ENCODE data around the gene ANKRD11. TPM values are rescaled to one million over a fixed set of nuclear protein-coding genes. Genes with fewer than 3 reads are reported as not detected.
"Not testable (repeated sequence)": the region's sequence is repeated elsewhere in the genome, so short reads cannot be mapped to it uniquely, and the experiment has no call there.

ANKRD11 gene
- total RNA-seq, 8 experiments from 2014 or later = 22.6 to 148 (median 52.5) TPM

DNA sequence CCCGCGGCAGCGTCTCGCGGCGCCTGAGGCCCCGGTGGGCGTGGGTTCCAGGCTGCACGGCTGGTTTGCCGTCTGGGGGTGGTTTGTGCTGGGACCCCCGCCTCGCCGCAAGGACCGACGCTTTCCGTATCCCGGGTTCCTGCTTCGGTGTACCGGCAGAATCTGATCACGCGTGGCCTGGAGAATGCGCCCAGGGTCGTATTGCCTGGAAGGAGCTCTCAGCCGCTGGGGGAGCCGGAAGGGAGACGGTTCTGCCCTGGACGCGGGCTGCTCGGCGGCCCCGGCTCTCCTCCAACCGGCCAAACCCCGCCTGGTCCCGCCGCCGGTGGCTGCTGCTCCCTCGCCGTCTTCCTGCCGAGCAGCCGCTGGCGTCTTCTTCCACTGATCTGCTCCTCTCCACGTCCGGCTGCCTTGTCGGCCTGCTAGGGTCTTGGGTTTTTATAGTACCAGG is 233.1 kb downstream of the ANKRD11 start:
- in situ Hi-C loops (cut with MboI; ENCODE audit: low pct_unique_long_range_greater_than_20kb in 2 of 9, low sequenced_read_pairs in 9 of 9, unreplicated experiment in 9 of 9) = no loop called here
- ATAC-seq (replicated peaks in 6 of 8) = peak; percentile 22 to 67 (median 53)
- Histone ChIP-seq H3K4me3 (peak overlapping the region in 4 of 5 donors; percentile 3 to 34 (median 20)), H3K4me1 (replicated peaks in 1 of 2) (no peaks in the 10 kb centered on the region), H3K27ac (no peak overlapping the region)
- 0 to 20% (median 0%) methylated on average over 1 to 3 of the region's 44 CpGs; no CpG with 5 or more reads in 7 of the 10 experiments for WGBS, 10 experiments

- peak; percentile 58 to 96 (median 91) for ATAC-seq (replicated peaks in 6 of 8)
- WGBS, 10 experiments = 0 to 53% (median 40%) methylated on average over 1 to 10 of the region's 57 CpGs; no CpG with 5 or more reads in 5 of the 10 experiments
- Histone ChIP-seq H3K4me3 (peak overlapping the region in 4 of 5 donors; percentile 3 to 34 (median 20)), H3K4me1 (replicated peaks in 1 of 2) (no peaks in the 10 kb centered on the region), H3K27ac (no peak overlapping the region)
- in situ Hi-C loops (cut with MboI; ENCODE audit: low pct_unique_long_range_greater_than_20kb in 2 of 9, low sequenced_read_pairs in 9 of 9, unreplicated experiment in 9 of 9) = no loop called here
These were observed 233.6 kb downstream of the ANKRD11 start for GRCh38 chr16:89256651-89257254.

DNA sequence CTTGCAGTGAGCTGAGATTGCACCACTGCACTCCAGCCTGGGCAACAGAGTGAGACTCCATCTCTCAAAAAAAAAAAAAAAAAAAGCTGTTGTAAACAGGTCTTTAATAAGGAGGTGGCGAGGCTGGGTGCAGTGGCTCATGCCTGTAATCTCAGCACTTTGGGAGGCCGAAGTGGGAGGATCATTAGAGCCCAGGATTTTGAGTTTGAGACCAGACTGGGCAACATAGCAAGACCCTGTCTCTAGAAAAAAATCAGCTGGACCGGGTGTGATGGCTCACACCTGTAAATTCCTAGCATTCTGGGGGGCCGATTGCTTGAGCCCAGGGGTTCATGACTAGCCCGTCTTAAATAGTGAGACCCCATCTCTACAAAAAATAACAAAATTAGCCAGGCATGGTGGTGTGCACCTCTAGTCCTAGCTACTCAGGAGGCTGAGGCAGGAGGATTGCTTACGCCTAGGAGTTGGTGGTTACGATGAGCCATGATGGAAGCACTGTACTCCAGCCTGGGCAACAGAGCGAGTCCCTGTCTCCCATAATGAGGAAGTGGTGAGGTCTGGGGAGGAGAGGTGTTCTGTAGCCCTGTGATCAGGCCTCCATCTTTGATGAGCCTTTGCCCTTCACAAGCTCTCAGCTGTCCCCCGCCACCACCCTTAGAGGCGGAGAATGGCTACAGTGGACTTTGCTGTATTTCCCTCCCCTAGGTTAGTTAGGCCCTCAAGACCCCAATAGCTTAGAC is 236.6 kb downstream of the ANKRD11 start:
- no peak for ATAC-seq (replicated peaks in 6 of 8)
- in situ Hi-C loops (cut with MboI; ENCODE audit: low pct_unique_long_range_greater_than_20kb in 2 of 9, low sequenced_read_pairs in 9 of 9, unreplicated experiment in 9 of 9) = no loop called here
- no peak overlapping the region for H3K4me3 ChIP-seq
- no peak overlapping the region for H3K27ac ChIP-seq
- no peaks in the 10 kb centered on the region for H3K4me1 ChIP-seq (replicated peaks in 1 of 2)
- WGBS, 10 experiments = 76 to 100% (median 93%) methylated on average over 1 to 6 of the region's 10 CpGs; no CpG with 5 or more reads in 3 of the 10 experiments

DNA sequence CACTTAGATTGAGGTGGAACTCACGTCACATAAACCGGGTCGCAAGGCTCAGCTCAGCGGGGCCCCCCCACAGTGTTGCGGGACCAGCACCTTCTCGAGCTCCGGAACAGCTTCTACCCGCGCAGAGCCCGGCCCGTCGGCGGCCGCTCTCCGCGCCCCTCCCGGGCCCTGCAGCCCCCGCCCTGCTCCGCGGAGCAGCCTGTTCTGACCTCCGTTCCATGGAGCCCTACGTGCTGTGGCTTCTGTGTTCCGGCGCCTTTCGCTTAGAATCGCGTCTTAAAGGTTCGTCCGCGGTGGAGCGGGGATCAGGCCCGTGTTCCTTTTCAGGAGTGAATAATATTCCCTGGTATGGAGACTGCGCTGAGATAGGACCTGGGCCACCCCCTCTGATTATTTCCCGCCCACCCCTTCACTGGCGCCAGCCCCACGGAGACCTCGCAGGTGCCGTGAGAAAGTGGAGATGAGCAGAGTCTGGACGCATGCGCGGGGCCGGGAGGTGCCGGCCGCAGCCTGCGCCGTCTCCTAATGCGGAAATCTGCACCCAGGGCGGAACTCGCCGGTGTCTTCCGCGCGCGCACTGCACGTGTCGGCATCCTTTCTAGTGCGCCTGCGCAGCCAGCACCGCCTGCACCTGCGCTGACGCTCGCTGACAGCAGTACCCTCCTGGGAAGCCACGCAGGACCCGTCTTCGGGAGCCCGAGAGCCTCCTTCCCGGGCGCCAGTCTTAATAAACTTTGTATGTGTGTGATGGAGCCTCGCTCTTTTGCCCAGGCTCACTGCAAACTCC is 242.0 kb downstream of the ANKRD11 start:
- in situ Hi-C loops (cut with MboI; ENCODE audit: low pct_unique_long_range_greater_than_20kb in 2 of 9, low sequenced_read_pairs in 9 of 9, unreplicated experiment in 9 of 9) = loop anchor here in 1 of 9 experiments (25.0 kb wide), 1 partner anchor 239 kb away; the partner anchor contains the start of gene ANKRD11
- no peaks in the 10 kb centered on the region for H3K4me1 ChIP-seq (replicated peaks in 1 of 2)
- ATAC-seq (replicated peaks in 6 of 8) = no peak
- WGBS, 10 experiments = 78 to 87% (median 80%) methylated on average over 1 to 23 of the region's 69 CpGs; no CpG with 5 or more reads in 7 of the 10 experiments
- H3K27ac ChIP-seq = no peak overlapping the region
- H3K4me3 ChIP-seq = peak overlapping the region; percentile 50 to 92 (median 59)

- WGBS, 10 experiments = no CpG with 5 or more reads among the region's 45 CpGs
- in situ Hi-C loops (cut with MboI; ENCODE audit: low pct_unique_long_range_greater_than_20kb in 2 of 9, low sequenced_read_pairs in 9 of 9, unreplicated experiment in 9 of 9) = loop anchor here in 1 of 9 experiments (25.0 kb wide), 1 partner anchor 240 kb away; the partner anchor contains the start of gene ANKRD11
- H3K27ac ChIP-seq; H3K4me1 ChIP-seq (replicated peaks in 1 of 2): not testable (repeated sequence)
- H3K4me3 ChIP-seq = peak overlapping the region; percentile 50 to 92 (median 59)
- peak in 7 of 8 experiments; percentile 10 to 63 (median 51) for ATAC-seq (replicated peaks in 6 of 8)
These were observed 242.7 kb downstream of the ANKRD11 start for GRCh38 chr16:89247734-89248075.

DNA sequence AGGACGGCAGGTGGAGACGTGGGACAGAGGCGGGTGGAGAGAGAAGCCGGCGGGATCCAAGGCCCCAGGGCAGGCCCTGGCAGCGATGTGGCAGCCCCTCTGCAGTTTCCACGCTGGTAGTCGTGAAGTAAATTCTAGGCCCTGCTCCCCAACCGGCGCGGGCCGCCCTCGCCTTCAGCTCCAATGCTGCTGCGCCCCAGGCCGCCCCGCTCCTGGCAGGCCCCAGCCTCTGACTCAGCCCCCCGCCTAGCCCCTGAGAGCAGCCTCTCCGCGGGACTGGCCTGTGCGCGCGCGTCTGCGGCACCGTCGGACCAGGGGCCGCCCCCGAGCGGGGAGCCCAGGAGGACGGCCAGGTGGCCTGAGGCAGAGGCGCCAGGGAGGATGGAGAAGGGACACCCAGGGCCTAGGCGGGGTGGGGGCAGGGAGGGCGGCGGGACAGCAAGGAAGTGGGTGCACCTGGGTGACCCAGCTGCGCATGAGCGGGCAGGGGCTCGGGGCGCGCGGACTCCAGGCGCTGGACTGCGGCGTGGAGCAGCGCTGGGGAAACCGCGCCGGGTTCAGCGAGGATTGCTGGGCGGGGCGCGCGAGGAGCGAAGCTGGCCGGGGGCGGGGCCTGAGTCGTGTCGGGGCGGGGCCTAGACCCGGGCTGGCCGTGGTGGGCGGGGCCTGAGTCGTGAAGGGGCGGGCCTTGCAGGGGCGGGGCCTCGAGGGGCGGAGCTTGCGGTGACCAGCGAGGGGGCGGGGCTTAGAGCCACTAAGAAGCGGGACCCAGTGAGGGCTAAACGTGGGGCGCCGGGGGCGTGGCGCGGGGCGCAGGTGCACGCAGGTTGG is 243.2 kb downstream of the ANKRD11 start:
- ATAC-seq (replicated peaks in 6 of 8) = peak; percentile 87 to 94 (median 90)
- H3K4me3 ChIP-seq = peak overlapping the region; percentile 50 to 92 (median 59)

DNA sequence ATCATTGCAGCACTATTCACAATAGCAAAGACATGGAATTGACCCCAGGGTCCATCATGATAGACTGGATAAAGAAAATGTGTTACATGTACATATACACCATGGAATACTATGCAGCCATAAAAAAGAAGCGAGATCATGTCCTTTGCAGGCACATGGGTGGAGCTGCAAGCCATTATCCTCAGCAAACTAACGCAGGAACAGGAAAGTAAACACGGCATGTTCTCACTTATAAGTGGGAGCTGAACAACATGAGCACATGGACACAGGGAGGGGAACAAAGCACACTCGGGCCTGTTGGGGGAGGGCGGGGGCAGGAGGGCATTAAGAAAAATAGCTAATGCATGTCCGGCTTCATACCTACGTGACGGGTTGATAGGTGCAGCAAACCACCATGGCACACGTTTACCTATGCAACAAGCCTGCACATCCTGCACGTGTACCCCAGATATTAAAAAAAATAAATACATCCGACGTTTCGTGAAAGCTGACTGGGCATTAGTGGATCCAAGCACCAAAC is 243.9 kb downstream of the ANKRD11 start:
- 43 to 100% (median 94%) methylated on average over 1 to 8 of the region's 13 CpGs; no CpG with 5 or more reads in 4 of the 10 experiments for WGBS, 10 experiments
- in situ Hi-C loops (cut with MboI; ENCODE audit: low pct_unique_long_range_greater_than_20kb in 2 of 9, low sequenced_read_pairs in 9 of 9, unreplicated experiment in 9 of 9) = loop anchor here in 1 of 9 experiments (25.0 kb wide), 1 partner anchor 241 kb away; the partner anchor contains the start of gene ANKRD11
- peak overlapping the region; percentile 50 to 92 (median 59) for H3K4me3 ChIP-seq
- H3K4me1 ChIP-seq (replicated peaks in 1 of 2) = peaks cover 0 to 2% of the 10 kb centered on the region in 2 donors
- ATAC-seq (replicated peaks in 6 of 8) = no peak
- H3K27ac ChIP-seq = peak overlapping the region in 1 of 2 donors; percentile 72

More for the DNA sequence above, 243.2 kb downstream of the ANKRD11 start:
- in situ Hi-C loops (cut with MboI; ENCODE audit: low pct_unique_long_range_greater_than_20kb in 2 of 9, low sequenced_read_pairs in 9 of 9, unreplicated experiment in 9 of 9) = loop anchor here in 1 of 9 experiments (25.0 kb wide), 1 partner anchor 240 kb away; the partner anchor contains the start of gene ANKRD11
- Histone ChIP-seq H3K4me1 (replicated peaks in 1 of 2) (no peaks in the 10 kb centered on the region), H3K27ac (peak overlapping the region; percentile 3 to 72)
- WGBS, 10 experiments = 9 to 53% methylated on average over 3 to 4 of the region's 78 CpGs; no CpG with 5 or more reads in 8 of the 10 experiments

- Histone ChIP-seq H3K4me1 (replicated peaks in 1 of 2) (peaks cover 0 to 2% of the 10 kb centered on the region in 2 donors), H3K27ac (no peak overlapping the region), H3K4me3 (no peak overlapping the region)
- ATAC-seq (replicated peaks in 6 of 8) = no peak
- in situ Hi-C loops (cut with MboI; ENCODE audit: low pct_unique_long_range_greater_than_20kb in 2 of 9, low sequenced_read_pairs in 9 of 9, unreplicated experiment in 9 of 9) = loop anchor here in 1 of 9 experiments (25.0 kb wide), 1 partner anchor 243 kb away; the partner anchor contains the start of gene ANKRD11
- 0 to 100% (median 40%) methylated on average over 1 to 8 of the region's 12 CpGs; no CpG with 5 or more reads in 3 of the 10 experiments for WGBS, 10 experiments
These were observed 245.6 kb downstream of the ANKRD11 start for GRCh38 chr16:89244754-89245153.

- in situ Hi-C loops (cut with MboI; ENCODE audit: low pct_unique_long_range_greater_than_20kb in 2 of 9, low sequenced_read_pairs in 9 of 9, unreplicated experiment in 9 of 9) = loop anchor here in 1 of 9 experiments (25.0 kb wide), 1 partner anchor 243 kb away; the partner anchor contains the start of gene ANKRD11
- WGBS, 10 experiments = 46 to 87% (median 62%) methylated on average over 2 to 11 of the region's 13 CpGs; no CpG with 5 or more reads in 4 of the 10 experiments
- not testable (repeated sequence) for ATAC-seq (replicated peaks in 6 of 8); H3K4me1 ChIP-seq (replicated peaks in 1 of 2); H3K4me3 ChIP-seq; H3K27ac ChIP-seq
These were observed 246.1 kb downstream of the ANKRD11 start for GRCh38 chr16:89244264-89244663.

DNA sequence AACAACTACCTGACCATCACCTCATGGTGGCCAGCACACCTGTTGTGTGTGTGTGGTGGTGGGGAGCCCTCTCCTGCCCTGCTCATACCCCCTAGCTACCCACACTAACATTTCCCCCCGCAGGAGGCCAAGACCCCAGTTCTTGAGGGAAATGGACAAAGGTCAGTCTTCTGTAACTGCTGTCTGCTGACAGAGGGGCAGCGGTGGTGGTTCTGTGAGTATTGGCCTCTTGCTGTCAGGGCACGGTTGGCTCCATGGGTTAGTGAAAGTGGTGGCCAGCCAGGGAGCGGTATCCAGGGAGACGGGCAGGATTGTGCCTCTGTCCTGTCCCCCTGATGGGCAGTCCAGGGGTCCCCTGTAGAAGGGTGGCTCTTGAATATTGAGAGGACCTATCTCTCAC is 246.7 kb downstream of the ANKRD11 start:
- WGBS, 10 experiments = 40 to 68% (median 60%) methylated on average over 1 to 3 of the region's 5 CpGs; no CpG with 5 or more reads in 7 of the 10 experiments
- no peak overlapping the region for H3K4me3 ChIP-seq
- in situ Hi-C loops (cut with MboI; ENCODE audit: low pct_unique_long_range_greater_than_20kb in 2 of 9, low sequenced_read_pairs in 9 of 9, unreplicated experiment in 9 of 9) = loop anchor here in 1 of 9 experiments (25.0 kb wide), 1 partner anchor 244 kb away; the partner anchor contains the start of gene ANKRD11
- peaks cover 0 to 2% of the 10 kb centered on the region in 2 donors for H3K4me1 ChIP-seq (replicated peaks in 1 of 2)
- no peak for ATAC-seq (replicated peaks in 6 of 8)
- H3K27ac ChIP-seq = no peak overlapping the region

- in situ Hi-C loops (cut with MboI; ENCODE audit: low pct_unique_long_range_greater_than_20kb in 2 of 9, low sequenced_read_pairs in 9 of 9, unreplicated experiment in 9 of 9) = loop anchor here in 1 of 9 experiments (25.0 kb wide), 1 partner anchor 245 kb away; the partner anchor contains the start of gene ANKRD11
- WGBS, 10 experiments = 20 to 40% methylated on average over 1 to 2 of the region's 12 CpGs; no CpG with 5 or more reads in 8 of the 10 experiments
- Histone ChIP-seq H3K27ac (no peak overlapping the region), H3K4me1 (replicated peaks in 1 of 2) (peaks cover 0 to 2% of the 10 kb centered on the region in 2 donors), H3K4me3 (no peak overlapping the region)
- ATAC-seq (replicated peaks in 6 of 8) = no peak
These were observed 247.6 kb downstream of the ANKRD11 start for GRCh38 chr16:89242795-89243200.

All from motor neuron (in vitro differentiated cells).